Measurements from ENCODE around the gene BDNF.

Gene BDNF

GRCh38 chr11:27626269-27626937, 73.9 kb downstream of the BDNF start:
- DNase-seq (ENCODE audit: low spot score): no peak

GRCh38 chr11:27625347-27625912, 74.8 kb downstream of the BDNF start:
- DNase-seq (ENCODE audit: low spot score): no peak

- DNase-seq (ENCODE audit: low spot score): no peak
Measured at GRCh38 chr11:27623945-27624523, 76.2 kb downstream of the BDNF start.

- DNase-seq (ENCODE audit: low spot score): no peak
Measured at GRCh38 chr11:27622541-27623300, 77.5 kb downstream of the BDNF start.

- DNase-seq (ENCODE audit: low spot score): no peak
Measured at GRCh38 chr11:27621405-27622161, 78.7 kb downstream of the BDNF start.

GRCh38 chr11:27619763-27620335, 80.4 kb downstream of the BDNF start:
- no peak for DNase-seq (ENCODE audit: low spot score)

GRCh38 chr11:27619039-27619574, 81.1 kb downstream of the BDNF start:
- DNase-seq (ENCODE audit: low spot score): no peak

GRCh38 chr11:27618281-27618915, 81.9 kb downstream of the BDNF start:
- DNase-seq (ENCODE audit: low spot score): no peak

- no peak for DNase-seq (ENCODE audit: low spot score)
Measured at GRCh38 chr11:27616711-27617110, 83.5 kb downstream of the BDNF start.

GRCh38 chr11:27615833-27616232, 84.4 kb downstream of the BDNF start:
- no peak for DNase-seq (ENCODE audit: low spot score)

- no peak for DNase-seq (ENCODE audit: low spot score)
Measured at GRCh38 chr11:27614092-27614491, 86.2 kb downstream of the BDNF start.

- no peak for DNase-seq (ENCODE audit: low spot score)
Measured at GRCh38 chr11:27612932-27613880, 87.0 kb downstream of the BDNF start.

- DNase-seq (ENCODE audit: low spot score): no peak
Measured at GRCh38 chr11:27611947-27612455, 88.3 kb downstream of the BDNF start.

- DNase-seq (ENCODE audit: low spot score): no peak
Measured at GRCh38 chr11:27611390-27611789, 88.9 kb downstream of the BDNF start.

- no peak for DNase-seq (ENCODE audit: low spot score)
Measured at GRCh38 chr11:27610946-27611345, 89.3 kb downstream of the BDNF start.

GRCh38 chr11:27610280-27610679, 90.0 kb downstream of the BDNF start:
- no peak for DNase-seq (ENCODE audit: low spot score)

- DNase-seq (ENCODE audit: low spot score): no peak
Measured at GRCh38 chr11:27608951-27609350, 91.3 kb downstream of the BDNF start.

GRCh38 chr11:27605422-27605821, 94.8 kb downstream of the BDNF start:
- DNase-seq (ENCODE audit: low spot score): no peak

All from hepatic stellate cell (primary cell).